IPS-NIHi7 (cell line): ENCODE measurements around the gene C19orf38.
"Not testable (repeated sequence)": the region's sequence is repeated elsewhere in the genome, so short reads cannot be mapped to it uniquely, and the experiment has no call there.

Source experiments
- DNase-seq: peaks from one replicate; pipeline ENCODE4 v3.0.0; 2012; ENCODE audit warnings: mixed read lengths; ENCODE audit errors: extremely low spot score

Gene C19orf38

GRCh38 chr19:10876459-10877240 is 28.4 kb downstream of the C19orf38 start:
- DNase-seq, result no peak

DNA sequence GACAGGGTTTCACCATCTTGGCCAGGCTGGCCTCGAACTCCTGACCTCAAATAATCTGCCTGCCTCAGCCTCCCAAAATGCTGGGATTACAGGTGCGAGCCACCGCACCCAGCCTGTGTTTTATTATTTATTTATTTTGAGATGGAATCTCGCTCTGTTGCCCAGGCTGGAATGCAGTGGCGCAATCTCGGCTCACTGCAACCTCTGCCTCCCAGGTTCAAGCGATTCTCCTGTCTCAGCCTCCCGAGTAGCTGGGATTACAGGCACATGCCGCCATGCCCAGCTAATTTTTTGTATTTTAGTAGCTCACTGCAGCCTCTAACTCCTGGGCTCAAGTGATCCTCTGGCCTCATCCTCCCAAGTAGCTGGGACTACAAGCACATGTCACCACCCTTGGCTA is 29.4 kb downstream of the C19orf38 start:
- DNase-seq, result not testable (repeated sequence)

DNA sequence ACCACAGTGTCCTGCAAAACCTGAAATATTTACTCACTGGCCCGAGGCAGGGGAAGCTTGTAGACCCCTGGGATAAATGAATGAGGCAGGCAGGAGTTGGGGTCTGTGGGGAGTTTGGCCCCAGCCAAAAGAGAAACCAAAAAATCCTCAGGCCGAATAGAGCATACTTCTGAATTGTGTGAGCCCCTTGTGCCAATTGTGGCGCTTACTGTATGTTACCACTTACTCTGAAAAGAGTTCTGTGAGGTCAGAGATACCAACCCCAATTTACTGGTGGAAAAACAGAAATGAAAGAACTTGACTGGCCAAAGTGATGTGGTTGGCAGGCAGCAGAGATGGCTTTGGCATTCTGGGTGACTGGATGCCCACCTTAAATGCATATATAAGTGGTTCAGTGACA is 30.0 kb downstream of the C19orf38 start:
- DNase-seq, result no peak

DNA sequence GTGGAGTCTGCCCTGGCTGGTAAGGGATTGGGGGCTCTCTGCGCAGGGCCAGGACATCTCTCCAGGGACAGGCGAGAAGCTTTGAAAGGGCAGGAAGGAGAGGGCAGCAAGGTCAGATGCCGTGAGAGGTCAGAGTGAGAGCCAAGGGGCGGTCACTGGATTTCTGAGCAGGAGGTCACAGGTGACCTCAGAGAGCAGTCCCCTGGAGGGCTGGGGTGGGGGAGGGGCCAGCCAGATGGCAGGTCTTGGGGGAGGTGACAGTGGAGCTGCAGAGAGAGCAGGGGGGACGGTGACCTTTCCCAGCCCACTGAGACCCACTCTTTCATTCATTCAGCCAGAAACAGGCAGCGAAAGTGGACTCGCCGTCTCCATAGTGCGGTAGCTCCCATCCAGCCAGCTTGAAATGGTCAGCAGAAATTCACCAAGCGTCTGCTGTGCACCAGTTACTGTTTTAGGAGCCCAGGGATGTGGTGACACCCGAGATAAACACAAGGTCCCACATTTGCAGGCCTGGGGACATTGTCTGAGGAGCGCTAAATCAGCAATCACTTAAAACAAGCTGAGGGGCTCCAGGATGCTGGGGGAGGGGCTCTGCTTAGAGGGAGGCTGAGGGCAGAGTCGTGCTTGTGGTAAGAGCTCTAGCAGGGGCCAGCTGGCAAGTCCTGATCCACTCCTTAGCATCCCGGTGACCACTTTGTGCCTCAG is 33.3 kb downstream of the C19orf38 start:
- no peak for DNase-seq

DNA sequence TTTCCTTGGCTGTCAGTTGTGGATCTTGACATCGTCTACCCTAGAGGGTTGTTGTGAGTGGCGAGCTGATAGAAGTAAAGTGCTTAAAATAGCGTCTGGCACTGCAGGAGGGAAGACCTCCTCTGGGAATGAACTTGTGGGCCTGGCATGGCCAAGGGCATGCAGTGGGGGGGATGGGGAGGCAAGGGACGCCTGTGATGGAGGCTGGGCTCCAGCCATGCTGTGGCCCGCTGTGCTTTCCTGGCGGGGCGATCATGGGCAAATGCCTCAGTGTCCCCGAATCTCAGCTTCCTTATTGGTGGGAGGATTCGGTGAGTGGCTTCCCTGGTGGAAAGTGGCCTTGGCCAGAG is 33.9 kb downstream of the C19orf38 start:
- DNase-seq, result no peak

- DNase-seq, result no peak
Observed at GRCh38 chr19:10884274-10884673, 36.1 kb downstream of the C19orf38 start.

GRCh38 chr19:10885201-10886169 is 37.3 kb downstream of the C19orf38 start:
- no peak for DNase-seq

GRCh38 chr19:10887616-10888367 is 39.6 kb downstream of the C19orf38 start:
- no peak for DNase-seq

GRCh38 chr19:10888421-10888866 is 40.2 kb downstream of the C19orf38 start:
- DNase-seq, result peak; percentile 62

GRCh38 chr19:10889880-10890279 is 41.7 kb downstream of the C19orf38 start:
- no peak for DNase-seq

DNA sequence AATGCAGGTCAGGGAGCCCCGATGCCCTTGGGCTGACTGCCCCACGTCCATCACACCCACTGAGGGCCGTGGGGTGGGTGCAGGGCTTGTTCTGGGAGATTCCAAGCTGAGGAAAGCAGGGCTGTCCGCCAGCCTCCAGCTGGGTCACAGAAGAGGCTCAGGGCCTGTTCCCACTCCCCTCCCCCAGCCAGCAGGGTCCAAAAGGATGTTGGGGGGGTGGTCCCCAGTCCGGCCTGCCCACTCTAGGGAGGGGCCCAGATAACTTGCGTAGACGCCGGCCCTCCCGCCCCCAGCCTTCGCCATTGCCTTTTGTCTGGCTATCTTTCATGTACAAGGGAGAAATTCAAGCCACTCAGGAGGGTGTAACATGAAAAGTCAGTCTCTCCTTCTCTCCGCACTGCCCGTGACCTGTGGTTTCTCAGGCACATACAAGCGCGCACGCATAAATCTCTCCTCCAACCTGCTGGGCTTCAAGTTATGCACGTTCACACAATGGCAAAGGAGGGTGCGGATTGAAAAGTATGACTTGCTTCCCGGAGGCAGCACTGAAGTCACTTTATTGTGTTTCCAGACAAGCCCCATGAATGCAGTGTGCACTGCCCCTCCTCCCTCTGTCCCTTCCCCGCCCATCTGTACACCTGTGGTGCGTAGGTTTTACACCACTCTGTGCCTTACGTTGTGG is 43.3 kb downstream of the C19orf38 start:
- DNase-seq, result no peak

DNA sequence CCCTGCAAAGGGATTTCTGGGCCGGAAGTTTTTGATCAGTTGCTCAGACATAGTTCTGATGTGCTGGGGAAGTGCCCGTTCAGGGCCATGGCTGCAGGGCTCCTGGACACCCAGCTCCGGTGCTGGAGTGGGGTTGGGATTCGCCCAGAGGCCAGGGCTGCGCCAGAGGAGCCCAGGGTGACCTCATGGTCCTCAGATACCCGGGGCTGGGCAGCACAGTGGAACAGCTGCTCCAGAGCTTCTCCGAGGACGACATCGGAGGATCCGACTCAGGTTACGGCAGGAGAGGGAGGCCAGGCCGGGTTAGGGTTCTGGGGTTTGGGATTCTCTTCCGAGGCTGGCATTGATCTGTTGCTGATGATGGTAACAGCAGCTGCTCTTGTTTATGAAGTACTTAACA is 44.0 kb downstream of the C19orf38 start:
- no peak for DNase-seq

- no peak for DNase-seq
Observed at GRCh38 chr19:10894911-10895213, 46.6 kb downstream of the C19orf38 start.

DNA sequence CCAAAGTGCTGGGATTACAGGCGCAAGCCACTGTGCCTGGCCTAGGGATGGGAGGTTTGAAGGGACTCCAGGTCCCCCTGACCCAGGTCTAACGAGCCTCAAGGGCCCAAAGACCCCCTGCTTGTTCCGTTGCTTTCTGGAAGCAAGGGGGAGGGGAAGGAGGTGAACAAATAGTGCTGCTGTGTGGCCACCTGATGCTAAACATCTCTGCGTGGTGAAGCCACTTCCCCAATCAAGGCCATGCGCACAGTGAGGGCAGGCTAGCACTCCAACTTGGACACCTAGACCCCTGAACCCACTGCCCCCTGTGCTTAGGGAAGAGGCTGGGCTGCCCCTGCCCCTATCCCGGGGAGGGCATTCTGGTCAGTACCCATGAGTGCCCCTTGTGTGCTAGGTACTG is 47.1 kb downstream of the C19orf38 start:
- no peak for DNase-seq

- DNase-seq, result peak; percentile 70
Observed at GRCh38 chr19:10895920-10896319, 47.7 kb downstream of the C19orf38 start.

GRCh38 chr19:10896851-10897526 is 48.8 kb downstream of the C19orf38 start:
- DNase-seq, result no peak

DNA sequence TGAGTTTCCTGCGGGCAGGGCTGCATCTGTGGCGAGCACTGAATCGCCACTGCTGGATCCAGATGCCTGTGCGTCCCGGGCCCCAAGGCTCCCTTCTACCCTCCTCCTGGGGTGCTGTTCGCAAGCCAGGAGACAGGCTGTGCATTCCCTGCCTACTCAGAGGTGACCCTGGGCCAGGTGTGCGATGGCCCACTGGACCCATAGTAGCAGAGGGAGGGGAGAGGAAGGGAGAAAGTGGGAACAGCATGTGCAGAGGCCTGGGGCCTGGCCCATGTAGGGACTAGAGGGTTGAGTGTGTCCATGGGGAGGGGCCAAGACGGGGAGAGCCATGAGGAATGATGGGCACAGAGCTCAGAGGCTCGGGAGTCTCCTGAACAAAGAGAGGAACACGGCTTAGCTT is 50.4 kb downstream of the C19orf38 start:
- no peak for DNase-seq

DNA sequence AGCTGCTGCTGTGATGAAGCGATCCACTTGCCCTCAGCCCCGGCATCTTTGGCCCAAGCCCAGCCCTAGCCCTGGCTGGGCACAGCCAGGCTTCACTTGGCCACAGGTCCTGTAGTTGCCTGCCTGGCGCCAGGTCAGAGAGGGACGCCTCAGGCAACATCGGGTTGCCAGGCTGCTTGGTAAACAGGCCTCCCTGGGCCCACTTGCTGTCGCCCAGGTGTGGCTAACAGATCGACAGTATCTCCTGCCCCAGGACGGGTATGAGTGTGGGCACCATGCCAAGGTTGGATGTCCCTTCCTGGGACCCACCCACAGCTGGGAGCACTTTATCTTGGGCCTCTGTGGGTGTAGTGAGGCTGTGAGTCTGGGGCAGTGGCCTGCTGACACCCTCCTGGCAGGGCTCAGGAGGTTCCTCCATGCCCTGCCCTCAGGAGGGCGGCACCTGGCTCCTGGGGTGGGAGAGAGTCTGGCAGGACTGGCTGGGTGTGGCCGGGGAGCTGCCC is 51.0 kb downstream of the C19orf38 start:
- no peak for DNase-seq

DNA sequence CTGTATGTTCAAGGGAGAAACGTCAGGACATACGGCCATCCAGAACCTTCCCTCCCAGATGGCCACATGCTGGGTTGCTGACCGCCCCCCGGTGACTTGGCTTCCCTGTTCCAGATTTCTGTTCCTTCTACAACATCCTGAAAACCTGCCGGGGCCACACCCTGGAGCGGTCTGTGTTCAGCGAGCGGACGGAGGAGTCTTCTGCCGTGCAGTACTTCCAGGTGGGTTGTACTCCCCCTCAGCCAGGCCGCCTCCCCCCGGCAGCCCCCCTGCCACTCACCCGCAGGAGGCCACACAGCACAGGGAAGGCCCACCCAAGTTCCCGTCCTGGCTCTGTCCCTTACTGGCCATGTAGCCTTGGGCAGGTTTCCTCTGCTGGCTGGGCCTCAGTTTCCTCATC is 59.7 kb downstream of the C19orf38 start:
- DNase-seq, result no peak

DNA sequence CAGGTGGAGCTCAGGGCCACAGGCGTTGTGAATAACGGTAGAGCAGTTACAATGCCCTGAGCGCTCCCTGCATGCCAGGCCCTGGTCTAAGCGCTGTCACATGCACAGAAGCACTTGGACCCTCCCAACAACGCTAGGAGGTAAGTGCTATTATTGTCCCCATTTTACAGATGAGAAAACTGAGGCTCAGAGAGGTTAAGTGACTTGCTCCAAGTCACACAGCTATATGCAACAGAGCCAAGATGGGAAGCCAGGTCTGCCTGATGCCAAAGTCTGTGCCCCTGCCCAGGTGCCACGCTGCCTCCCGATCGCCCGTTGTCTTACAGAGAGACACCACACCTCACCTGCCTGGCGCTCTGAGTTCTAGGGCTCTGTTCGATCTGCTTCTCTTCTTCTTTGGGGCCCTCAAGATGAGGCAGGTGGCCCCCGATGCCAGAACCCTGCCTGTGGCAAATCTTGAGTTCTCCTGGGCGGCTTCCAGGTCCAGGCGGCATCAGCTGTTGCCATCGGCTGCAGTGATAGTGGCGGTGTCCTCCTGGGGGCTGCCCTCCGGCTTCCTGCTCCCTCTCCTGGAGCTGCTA is 60.3 kb downstream of the C19orf38 start:
- DNase-seq, result no peak
